Heart left ventricle (tissue), 13 donors: Measurements from ENCODE around the gene COX7A2L.

Source experiments
- POLR2A ChIP-seq, 2 donors: fragments of 450-650 bp; IDR thresholded peaks; one replicate each; pipeline ENCODE4 v1.6.1; 2017; ENCODE audit warnings: antibody characterized with exemption in 2 of 2, mild to moderate bottlenecking in 2 of 2, moderate library complexity in 2 of 2
- TF ChIP-seq, protein P1 (sequence below), 12 donors: fragments of 200-600 bp; sonication (generic) in 4 of 12; IDR thresholded peaks; one replicate each; pipeline versions ENCODE4 v1.5.0 to v1.8.0; 2018 to 2022; ENCODE audit warnings: antibody characterized with exemption in 12 of 12, mild to moderate bottlenecking in 5 of 12
- donor health status: ischemic (EF 13 %, LVEDD 7.1; RV severe dilation, severe dysfunction).
- donor health status: DM: no; HTN: yes; CAD: no.
- donor health status: DM: no; HTN: no; CAD: no.
- donor health status: ischemic (EF 25% LVEDD 6.9; RV normal size, moderate dysfunction).
- donor health status: ischemic (EF 25% LVEDD 5.7; RV mildly dilated, moderate dysfunction).
- donor health status: ischemic (EF 35%, LVEDD 5.7; RV mildly dilated, moderate dysfunction).
- donor health status: nonischemic (EF 11% LVEDD 7.7; RV severe dilation, severe dysfunction).
- donor health status: DM: yes; HTN: yes; CAD: no.
- donor health status: PGD.
- donor health status: ischemic (EF 29% LVEDD 5.4; RV normal size, mild dysfunction).
- donor health status: nonischemic (EF 23%, LVEDD 6.1; RV moderate dilation, normal function).

DNA sequence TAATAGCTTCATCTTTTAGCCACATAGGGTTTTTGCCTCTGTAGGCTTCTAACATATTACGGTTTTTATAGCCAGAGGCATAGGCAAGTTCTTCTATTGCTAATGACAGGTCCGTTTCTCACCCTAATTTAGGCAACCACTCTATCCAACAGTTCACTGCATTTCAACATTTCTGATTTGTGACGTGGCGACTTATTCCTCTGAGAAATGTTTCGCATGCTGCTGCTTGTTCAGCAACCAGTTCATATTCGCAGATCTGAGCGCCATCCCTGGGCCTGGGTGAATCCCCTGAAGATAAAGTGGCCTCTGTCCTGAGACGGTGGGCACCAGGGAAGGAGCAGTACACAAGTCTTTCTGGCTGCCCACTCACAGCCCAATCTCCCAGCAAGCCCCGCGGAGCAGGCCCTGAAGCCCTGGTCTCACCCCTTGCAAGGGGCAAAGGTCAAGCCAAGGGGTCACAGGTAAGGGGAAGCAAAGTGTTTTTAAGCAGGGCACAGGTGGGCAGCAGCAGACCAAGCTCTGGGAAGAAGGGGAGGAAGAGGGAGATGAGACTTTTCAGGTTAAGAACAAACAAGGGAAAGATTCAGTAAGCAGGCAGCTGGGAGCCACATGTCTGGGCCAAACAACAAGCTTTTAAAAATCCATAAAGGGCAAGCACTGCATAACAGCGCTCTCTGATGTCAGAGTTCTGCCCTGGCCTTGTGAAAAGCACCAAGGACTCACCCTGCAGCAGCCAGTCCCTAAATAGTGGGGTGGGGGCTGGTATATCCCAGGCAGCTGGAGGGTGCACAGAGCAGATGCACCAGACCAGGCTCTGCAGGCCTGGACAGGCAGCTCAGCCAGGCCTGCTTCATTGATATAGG, 10.8 kb upstream of the COX7A2L start:
- TF ChIP-seq, protein P1, sequence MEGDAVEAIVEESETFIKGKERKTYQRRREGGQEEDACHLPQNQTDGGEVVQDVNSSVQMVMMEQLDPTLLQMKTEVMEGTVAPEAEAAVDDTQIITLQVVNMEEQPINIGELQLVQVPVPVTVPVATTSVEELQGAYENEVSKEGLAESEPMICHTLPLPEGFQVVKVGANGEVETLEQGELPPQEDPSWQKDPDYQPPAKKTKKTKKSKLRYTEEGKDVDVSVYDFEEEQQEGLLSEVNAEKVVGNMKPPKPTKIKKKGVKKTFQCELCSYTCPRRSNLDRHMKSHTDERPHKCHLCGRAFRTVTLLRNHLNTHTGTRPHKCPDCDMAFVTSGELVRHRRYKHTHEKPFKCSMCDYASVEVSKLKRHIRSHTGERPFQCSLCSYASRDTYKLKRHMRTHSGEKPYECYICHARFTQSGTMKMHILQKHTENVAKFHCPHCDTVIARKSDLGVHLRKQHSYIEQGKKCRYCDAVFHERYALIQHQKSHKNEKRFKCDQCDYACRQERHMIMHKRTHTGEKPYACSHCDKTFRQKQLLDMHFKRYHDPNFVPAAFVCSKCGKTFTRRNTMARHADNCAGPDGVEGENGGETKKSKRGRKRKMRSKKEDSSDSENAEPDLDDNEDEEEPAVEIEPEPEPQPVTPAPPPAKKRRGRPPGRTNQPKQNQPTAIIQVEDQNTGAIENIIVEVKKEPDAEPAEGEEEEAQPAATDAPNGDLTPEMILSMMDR (IDR thresholded peaks at IDR 0.05) = no peak
- TF ChIP-seq POLR2A (IDR thresholded peaks at IDR 0.05) = no peak
